ENCODE results near the gene ZDHHC1. TPM values are rescaled to one million over a fixed set of nuclear protein-coding genes. Genes with fewer than 3 reads are reported as not detected.

Gene ZDHHC1
- polyA plus RNA-seq, 10 donors = 15.6 to 24.9 (median 18.8) TPM

GRCh38 chr16:67449336-67449735 lies 33.1 kb upstream of the ZDHHC1 start:
- no peak for DNase-seq

DNA sequence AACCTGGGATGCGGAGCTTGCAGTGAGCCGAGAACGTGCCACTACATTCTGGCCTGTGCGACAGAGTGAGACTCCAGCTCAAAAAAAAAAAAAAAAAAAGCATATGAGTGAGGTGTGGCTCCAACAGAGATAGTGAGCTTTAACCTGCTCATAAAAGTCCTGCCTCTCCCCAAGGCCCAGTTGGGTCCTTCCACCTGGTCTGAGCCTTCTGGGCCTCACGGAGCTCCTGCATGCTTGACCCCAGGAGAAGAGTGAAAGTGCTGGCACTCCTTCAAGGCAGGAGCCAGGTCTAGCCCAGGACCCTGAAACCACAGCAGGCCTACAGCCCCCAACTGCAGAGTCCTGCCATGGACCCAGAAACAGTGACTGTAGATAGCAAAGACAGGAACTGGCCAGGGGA lies 32.3 kb upstream of the ZDHHC1 start:
- DNase-seq = no peak

GRCh38 chr16:67447508-67448076 lies 31.3 kb upstream of the ZDHHC1 start:
- peak in 1 of 3 donors; percentile 77 for DNase-seq

DNA sequence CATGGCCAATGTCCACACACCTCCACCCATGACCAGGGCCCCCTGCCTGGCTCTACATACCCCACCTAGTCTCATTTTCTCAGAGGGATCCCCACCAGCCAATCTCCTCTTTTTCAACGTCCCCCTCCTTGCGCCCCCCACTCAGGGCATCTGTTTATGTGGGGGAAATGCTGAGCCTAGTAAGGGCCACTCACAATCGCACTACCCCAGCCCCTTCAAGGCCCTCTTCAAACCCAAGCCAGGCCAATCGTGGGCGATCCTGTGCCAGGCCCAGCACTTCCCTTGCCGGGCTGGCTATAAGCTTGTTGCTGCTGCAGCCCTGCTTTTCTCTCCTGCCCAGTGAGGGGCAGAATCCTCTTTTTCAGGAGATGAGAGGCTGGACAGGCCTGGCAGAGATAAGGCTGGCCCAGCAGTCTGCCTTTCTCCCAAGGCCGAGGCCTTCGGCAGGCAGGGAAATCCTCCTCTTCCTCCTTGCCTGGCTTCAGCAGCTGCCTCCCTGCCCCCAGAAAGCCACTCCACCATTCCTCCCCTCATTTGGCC lies 30.8 kb upstream of the ZDHHC1 start:
- DNase-seq = no peak

GRCh38 chr16:67445913-67446907 lies 29.9 kb upstream of the ZDHHC1 start:
- DNase-seq = no peak

- no peak for DNase-seq
These were observed 29.2 kb upstream of the ZDHHC1 start for GRCh38 chr16:67445441-67445912.

DNA sequence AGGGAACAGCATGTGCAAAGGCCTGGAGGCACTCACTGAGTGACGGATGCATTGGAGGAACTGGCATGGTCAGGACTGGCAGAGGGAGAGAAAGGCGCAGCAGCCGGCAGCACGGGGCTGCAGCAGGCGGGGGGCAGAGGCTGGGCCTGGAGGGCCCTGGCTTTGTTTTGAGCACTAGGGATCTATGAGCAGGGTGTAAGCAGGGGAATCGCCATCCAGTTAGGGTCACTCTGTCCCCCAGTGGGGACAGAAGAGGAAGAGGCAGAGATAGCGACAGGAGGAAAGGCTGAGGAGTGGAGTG lies 28.8 kb upstream of the ZDHHC1 start:
- no peak for DNase-seq

- DNase-seq = no peak
These were observed 28.2 kb upstream of the ZDHHC1 start for GRCh38 chr16:67444259-67445125.

- peak; percentile 41 to 92 (median 83) for DNase-seq
These were observed 27.0 kb upstream of the ZDHHC1 start for GRCh38 chr16:67443265-67443664.

DNA sequence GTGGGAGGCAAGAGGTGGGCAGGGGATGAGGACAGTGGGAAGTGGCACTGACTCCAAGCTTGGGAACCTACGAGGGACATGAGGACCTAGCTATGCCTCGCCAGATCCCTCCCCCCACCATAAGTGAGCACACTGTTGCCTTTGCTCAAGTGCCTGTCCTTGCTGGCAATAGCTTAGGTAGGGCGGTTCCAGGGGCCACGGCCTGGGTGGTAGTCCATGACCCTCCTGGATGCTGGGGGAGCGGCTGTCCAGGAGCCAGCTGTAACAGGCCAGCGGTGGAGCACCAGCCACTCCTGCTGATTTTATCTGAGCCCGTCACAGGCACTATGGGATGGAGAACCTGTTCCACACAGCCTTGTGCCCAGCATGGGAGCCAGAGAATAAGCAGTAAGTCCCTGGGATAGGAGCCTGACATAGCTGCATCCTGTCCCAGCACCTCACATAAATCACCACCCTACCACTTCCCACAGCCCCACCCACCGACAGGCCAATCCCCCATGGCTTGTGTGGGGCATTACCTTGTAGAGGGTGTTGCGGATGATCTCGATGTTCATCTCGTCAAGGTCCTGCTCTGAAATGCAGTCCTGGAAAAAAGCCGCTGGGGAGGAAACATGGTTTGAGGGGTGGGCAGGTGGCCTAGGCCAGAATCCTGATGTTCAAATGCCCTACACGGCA lies 26.4 kb upstream of the ZDHHC1 start:
- no peak for DNase-seq

- peak in 1 of 3 donors; percentile 57 for DNase-seq
These were observed 25.6 kb upstream of the ZDHHC1 start for GRCh38 chr16:67441907-67442306.

- DNase-seq = peak in 2 of 3 donors; percentile 75
These were observed 25.0 kb upstream of the ZDHHC1 start for GRCh38 chr16:67441271-67441753.

GRCh38 chr16:67438824-67439393 lies 22.6 kb upstream of the ZDHHC1 start:
- no peak for DNase-seq

GRCh38 chr16:67438098-67438791 lies 22.0 kb upstream of the ZDHHC1 start:
- no peak for DNase-seq

GRCh38 chr16:67437513-67437912 lies 21.2 kb upstream of the ZDHHC1 start:
- no peak for DNase-seq

- DNase-seq = no peak
These were observed 20.4 kb upstream of the ZDHHC1 start for GRCh38 chr16:67436640-67437193.

DNA sequence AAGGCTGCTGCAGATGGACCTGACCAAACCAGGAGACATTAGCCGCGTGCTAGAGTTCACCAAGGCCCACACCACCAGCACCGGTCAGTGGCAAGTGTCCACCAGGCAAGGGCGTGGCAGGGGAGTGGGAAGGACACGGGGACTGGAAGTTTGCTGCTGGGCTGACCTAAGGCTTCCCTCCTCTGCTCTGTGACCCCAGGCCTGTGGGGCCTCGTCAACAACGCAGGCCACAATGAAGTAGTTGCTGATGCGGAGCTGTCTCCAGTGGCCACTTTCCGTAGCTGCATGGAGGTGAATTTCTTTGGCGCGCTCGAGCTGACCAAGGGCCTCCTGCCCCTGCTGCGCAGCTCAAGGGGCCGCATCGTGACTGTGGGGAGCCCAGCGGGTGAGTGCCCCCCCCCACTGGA lies 19.5 kb upstream of the ZDHHC1 start:
- no peak for DNase-seq

GRCh38 chr16:67433131-67433719 lies 16.9 kb upstream of the ZDHHC1 start:
- DNase-seq = no peak

DNA sequence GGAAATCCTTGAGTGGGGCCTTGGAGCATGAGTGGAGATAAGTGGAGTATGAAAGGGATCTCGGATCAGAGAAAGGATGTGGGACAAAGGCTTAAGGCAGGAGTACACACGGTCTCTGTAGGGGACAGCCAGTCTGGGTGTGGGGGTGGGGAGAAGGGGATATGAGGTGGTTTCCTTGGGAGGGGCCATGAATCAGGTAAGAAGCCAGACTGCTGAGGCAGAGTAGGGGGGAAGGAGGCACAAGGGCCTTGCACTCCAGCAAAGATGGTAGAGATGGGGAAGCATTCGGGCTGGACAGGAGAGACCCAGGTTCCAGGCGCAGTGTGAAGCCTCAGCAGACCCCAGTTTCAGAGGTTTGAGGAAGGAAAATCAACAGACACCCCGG lies 16.2 kb upstream of the ZDHHC1 start:
- no peak for DNase-seq
